GM23248 (cell line): ENCODE results near the gene LEKR1. TPM values are rescaled to one million over a fixed set of nuclear protein-coding genes. Genes with fewer than 3 reads are reported as not detected.

Experiments
- DNase-seq: peaks from one replicate; pipeline ENCODE4 v3.0.0-alpha.2; 2015
- H2AFZ ChIP-seq: fragments of 200-600 bp; sonication (generic); 2 replicates; pipeline ENCODE4 v1.6.1; 2016; ENCODE audit warnings: antibody characterized with exemption
- H3F3A ChIP-seq: fragments of 200-600 bp; sonication (generic); 2 replicates; pipeline ENCODE4 v1.6.1; 2016; ENCODE audit warnings: mild to moderate bottlenecking, antibody characterized with exemption, mixed run types; ENCODE audit not compliant: insufficient read depth
- H3K27ac ChIP-seq: fragments of 200-600 bp; sonication (generic); 2 replicates; pipeline ENCODE4 v1.5.1; 2016; ENCODE audit warnings: mild to moderate bottlenecking
- H3K27me3 ChIP-seq: fragments of 200-600 bp; sonication (generic); replicated peaks from 2 replicates; pipeline ENCODE4 v1.6.1; 2016; ENCODE audit warnings: mild to moderate bottlenecking; ENCODE audit not compliant: insufficient read depth
- H3K36me3 ChIP-seq: fragments of 200-600 bp; sonication (generic); 2 replicates; pipeline ENCODE4 v1.6.1; 2016; ENCODE audit warnings: low read depth, mild to moderate bottlenecking
- H3K4me1 ChIP-seq: fragments of 200-600 bp; sonication (generic); 2 replicates; pipeline ENCODE4 v1.6.1; 2016; ENCODE audit warnings: mild to moderate bottlenecking; ENCODE audit not compliant: insufficient read depth
- H3K4me2 ChIP-seq: fragments of 200-600 bp; sonication (generic); one replicate; pipeline ENCODE4 v1.6.1; 2016; ENCODE audit warnings: mild to moderate bottlenecking; ENCODE audit not compliant: unreplicated experiment
- H3K4me3 ChIP-seq: fragments of 200-600 bp; sonication (generic); 2 replicates; pipeline ENCODE4 v1.5.1; 2016; ENCODE audit warnings: mild to moderate bottlenecking
- H3K79me2 ChIP-seq: fragments of 200-600 bp; sonication (generic); 2 replicates; pipeline ENCODE4 v1.6.1; 2016; ENCODE audit warnings: mild to moderate bottlenecking; ENCODE audit not compliant: insufficient read depth
- H3K9ac ChIP-seq: fragments of 200-600 bp; sonication (generic); 2 replicates; pipeline ENCODE4 v1.6.1; 2016; ENCODE audit warnings: mild to moderate bottlenecking
- H3K9me2 ChIP-seq: fragments of 200-600 bp; sonication (generic); 2 replicates; pipeline ENCODE4 v1.6.1; 2016; ENCODE audit warnings: mixed run types, mild to moderate bottlenecking, moderate library complexity; ENCODE audit not compliant: insufficient read depth
- H3K9me3 ChIP-seq: fragments of 200-600 bp; sonication (generic); one replicate; pipeline ENCODE4 v1.6.1; 2017; ENCODE audit warnings: low read depth
- H4K20me1 ChIP-seq: fragments of 200-600 bp; sonication (generic); 2 replicates; pipeline ENCODE4 v1.6.0; 2016; ENCODE audit not compliant: insufficient read depth
- EZH2 ChIP-seq: fragments of 200-600 bp; sonication (generic); IDR thresholded peaks from 2 replicates; pipeline ENCODE4 v1.6.1; 2018; ENCODE audit warnings: antibody characterized with exemption, mild to moderate bottlenecking; ENCODE audit not compliant: insufficient read depth, poor library complexity, severe bottlenecking
- EZH2phosphoT487 ChIP-seq: fragments of 200-600 bp; sonication (generic); IDR thresholded peaks from 2 replicates; pipeline ENCODE4 v1.6.1; 2018; ENCODE audit warnings: antibody characterized with exemption, moderate library complexity, mild to moderate bottlenecking, low read depth; ENCODE audit not compliant: insufficient read depth
- WGBS, 2 experiments: methylation state at CpG; one replicate each; pipeline ENCODE4 v1.1.6; 2015 to 2017; ENCODE audit warnings: low lambda C conversion rate in 2 of 2, low coverage in 1 of 2; ENCODE audit errors: missing lambda C conversion rate in 2 of 2; 5-methylcytosine and 5-hydroxymethylcytosine counted together
- in situ Hi-C: fragments of 300-500 bp; cut with MboI; formaldehyde crosslinking; loops from 2 replicates; pipeline ENCODE4 v1.15.0; 2020
- polyA plus RNA-seq: library from polyadenylated mRNA; unstranded; fragments of >200 nt; fragmentation: Nextera tagmentation; extraction: Ambion mirVana; gene quantifications from 2 replicates; pipeline ENCODE4 v1.2.1, GENCODE V29; 2016
- total RNA-seq: library from RNA; depleted of rRNA; stranded (reverse); fragments of >200 nt; shearing (Covaris generic); gene quantifications from 2 replicates; pipeline ENCODE4 v1.2.3, GENCODE V29; 2014

Gene LEKR1
- total and polyA plus RNA-seq, 2 experiments from 2014 or later, result 0.32 to 0.43 TPM

- Histone ChIP-seq H3K4me3 (no peak overlapping the region), H3K9ac (peak overlapping the region; percentile 34), H3K27me3 (no peaks in the 10 kb centered on the region), H3K36me3 (no peaks in the 10 kb centered on the region), H3K79me2 (no peaks in the 10 kb centered on the region; the same call in 1 of the 2 replicates), H4K20me1 (no peaks in the 10 kb centered on the region), H3K4me2 (peak overlapping the region; percentile 15), H3K4me1 (peaks cover 46% of the 10 kb centered on the region), H3F3A (peaks cover 38% of the 10 kb centered on the region), H2AFZ (no peak overlapping the region), H3K27ac (peak overlapping the region; percentile 70), H3K9me2 (no peaks in the 10 kb centered on the region), H3K9me3 (no peaks in the 10 kb centered on the region)
- 16 to 30% methylated on average over 2 of the region's 2 CpGs for WGBS, 2 experiments
- in situ Hi-C loops, result no loop called here
- DNase-seq, result peak; percentile 79
- TF ChIP-seq EZH2 (no peak), EZH2phosphoT487 (no peak)
Observed at GRCh38 chr3:156811089-156811862, 14.9 kb upstream of the LEKR1 start.

- TF ChIP-seq EZH2 (no peak), EZH2phosphoT487 (no peak)
- H3K9me3 ChIP-seq, result no peaks in the 10 kb centered on the region
Observed at GRCh38 chr3:156812521-156813335, 13.4 kb upstream of the LEKR1 start.

GRCh38 chr3:156814295-156814694 lies 11.9 kb upstream of the LEKR1 start:
- Histone ChIP-seq H3K27me3 (no peaks in the 10 kb centered on the region), H3K9me3 (no peaks in the 10 kb centered on the region), H2AFZ (no peak overlapping the region), H4K20me1 (no peaks in the 10 kb centered on the region), H3K4me3 (no peak overlapping the region), H3K9me2 (no peaks in the 10 kb centered on the region), H3K36me3 (no peaks in the 10 kb centered on the region), H3K4me1 (peaks cover 56% of the 10 kb centered on the region), H3K79me2 (no peaks in the 10 kb centered on the region; the same call in 1 of the 2 replicates), H3K9ac (no peak overlapping the region), H3K4me2 (no peak overlapping the region), H3F3A (peaks cover 54% of the 10 kb centered on the region), H3K27ac (no peak overlapping the region)
- DNase-seq, result no peak
- in situ Hi-C loops, result no loop called here
- WGBS, 2 experiments, result 99 to 100% methylated on average over 2 of the region's 2 CpGs
- TF ChIP-seq EZH2phosphoT487 (no peak), EZH2 (no peak)

More at GRCh38 chr3:156812521-156813335, 13.4 kb upstream of the LEKR1 start:
- peak overlapping the region; percentile 70 for H3K27ac ChIP-seq
- no peak overlapping the region for H3K4me3 ChIP-seq
- peaks cover 44% of the 10 kb centered on the region for H3F3A ChIP-seq
- H3K36me3 ChIP-seq, result no peaks in the 10 kb centered on the region
- no peaks in the 10 kb centered on the region; the same call in 1 of the 2 replicates for H3K79me2 ChIP-seq
- in situ Hi-C loops, result no loop called here
- H3K9ac ChIP-seq, result peak overlapping the region; percentile 34
- peaks cover 52% of the 10 kb centered on the region for H3K4me1 ChIP-seq
- no peaks in the 10 kb centered on the region for H4K20me1 ChIP-seq
- peak overlapping the region; percentile 15 for H3K4me2 ChIP-seq
- no peaks in the 10 kb centered on the region for H3K9me2 ChIP-seq
- no peaks in the 10 kb centered on the region for H3K27me3 ChIP-seq
- no peak overlapping the region for H2AFZ ChIP-seq
- 83% methylated on average over 6 of the region's 6 CpGs for WGBS, 2 experiments
- peak; percentile 68 for DNase-seq

- Histone ChIP-seq H3K79me2 (no peaks in the 10 kb centered on the region; the same call in 1 of the 2 replicates), H2AFZ (peak overlapping the region; percentile 59), H3K9me2 (no peaks in the 10 kb centered on the region), H3K4me1 (peaks cover 70% of the 10 kb centered on the region), H3F3A (peaks cover 66% of the 10 kb centered on the region), H3K4me3 (peak overlapping the region; percentile 49), H4K20me1 (no peaks in the 10 kb centered on the region), H3K9me3 (no peaks in the 10 kb centered on the region), H3K36me3 (no peaks in the 10 kb centered on the region), H3K9ac (peak overlapping the region; percentile 88), H3K4me2 (peak overlapping the region; percentile 72), H3K27me3 (no peaks in the 10 kb centered on the region), H3K27ac (peak overlapping the region; percentile 97)
- no peak for TF ChIP-seq EZH2
- in situ Hi-C loops, result no loop called here
- peak; percentile 87 for DNase-seq
- 7 to 8% methylated on average over 60 to 66 of the region's 74 CpGs for WGBS, 2 experiments
Observed at GRCh38 chr3:156816091-156816793, 9.9 kb upstream of the LEKR1 start.
